AG09319 (cell line): Measurements from ENCODE around the gene RALA.

Experiments used
- DNase-seq: peaks from one replicate; pipeline ENCODE4 v3.0.0-alpha.2; 2010; ENCODE audit warnings: low read depth; ENCODE audit errors: extremely low read depth
- CTCF ChIP-seq: IDR thresholded peaks from 2 replicates; pipeline ENCODE4 v1.5.1; 2011; ENCODE audit warnings: low read depth, mild to moderate bottlenecking, inconsistent platforms, low read length, moderate library complexity

Gene RALA

GRCh38 chr7:39757604-39758003, 134.2 kb downstream of the RALA start:
- no peak for DNase-seq
- no peak for TF ChIP-seq CTCF
